K562 (cell line): Measurements from ENCODE around the gene LRRC9. TPM values are rescaled to one million over a fixed set of nuclear protein-coding genes. Genes with fewer than 3 reads are reported as not detected.

Source experiments
- ATAC-seq: fragments of 200-7000 bp; cut with Tn5 transposase; 3 replicates; pipeline ENCODE4 v1.9.1; 2020; ENCODE audit warnings: moderate library complexity
- Bru-seq: library from RNA; stranded (reverse); fragments of 400-500 nt; gene quantifications from one replicate; lab custom pipeline; 2021; lab: Mats Ljungman, UMichigan
- BruChase-seq, 2 experiments: library from RNA; stranded (reverse); fragments of 400-500 nt; gene quantifications; one replicate each; lab custom pipeline; 2021; lab: Mats Ljungman, UMichigan
- BruUV-seq: library from RNA; stranded (reverse); fragments of 400-500 nt; replicated peaks from 2 replicates; lab custom pipeline; 2021; lab: Mats Ljungman, UMichigan
- CTCF ChIA-PET: fragments of 300-600 bp; formaldehyde crosslinking; extraction: SDS; loops from one replicate; lab custom pipeline; 2021; ENCODE audit warnings: low intra/inter-chr PET ratio; lab: Yijun Ruan, JAX
- POLR2A ChIA-PET: fragments of 300-600, 350-650 bp; sonication (Branson Sonifier 250); formaldehyde crosslinking; extraction: SDS; loops from one replicate; lab custom pipeline; 2021; ENCODE audit warnings: antibody characterized with exemption, inconsistent platforms; lab: Yijun Ruan, JAX
- DNase-seq, 4 experiments: peaks; one replicate each; pipeline versions ENCODE4 v3.0.0 to v3.0.0-alpha.2; 2011 to 2018; ENCODE audit warnings: low spot score in 3 of 4, mixed read lengths in 3 of 4; ENCODE audit errors: extremely low read depth in 1 of 4
- FAIRE-seq: peaks from 2 replicates; lab custom pipeline; 2011; peaks lifted over from hg19 to GRCh38; lab: Jason Lieb, UNC
- H2AFZ ChIP-seq: 2 replicates; pipeline ENCODE4 v1.6.0; 2011; ENCODE audit warnings: low read depth, low read length, control low read depth, inconsistent platforms
- H3K27ac ChIP-seq: fragments of 200-600 bp; 3 replicates; pipeline ENCODE4 v1.8.0; 2011; ENCODE audit warnings: low read depth, mild to moderate bottlenecking, control low read depth, inconsistent platforms, low read length, moderate library complexity, mixed read lengths; ENCODE audit errors: extremely low read depth
- H3K27me3 ChIP-seq, 2 experiments: fragments of 300-600 bp in 1 of 2; 2 replicates in 1 of 2; 3 replicates in 1 of 2; pipeline versions ENCODE4 v1.6.0 to v1.8.0; 2011; ENCODE audit warnings: inconsistent platforms in 2 of 2, low read length in 2 of 2, mild to moderate bottlenecking in 1 of 2, mixed read lengths in 1 of 2, moderate library complexity in 1 of 2; ENCODE audit not compliant: control insufficient read depth in 2 of 2, insufficient read depth in 2 of 2
- H3K36me3 ChIP-seq: fragments of 300-600 bp; 3 replicates; pipeline ENCODE4 v1.8.0; 2011; ENCODE audit warnings: mild to moderate bottlenecking, low read length, inconsistent platforms; ENCODE audit not compliant: control insufficient read depth, insufficient read depth
- H3K4me1 ChIP-seq, 2 experiments: fragments of 200-600 bp in 1 of 2; replicated peaks in 1 of 2; 2 replicates in 1 of 2; 3 replicates in 1 of 2; pipeline versions ENCODE4 v1.5.1 to v1.8.0; 2011; ENCODE audit warnings: inconsistent platforms in 2 of 2, low read length in 2 of 2, mild to moderate bottlenecking in 1 of 2, mixed read lengths in 1 of 2, moderate library complexity in 1 of 2; ENCODE audit not compliant: control insufficient read depth in 2 of 2, insufficient read depth in 2 of 2
- H3K4me2 ChIP-seq: 2 replicates; pipeline ENCODE4 v1.6.1; 2011; ENCODE audit warnings: low read length, control low read depth, inconsistent platforms, mixed read lengths; ENCODE audit not compliant: insufficient read depth
- H3K4me3 ChIP-seq: fragments of 200-600 bp; sonication (generic), shearing (Covaris generic); 2 replicates; pipeline ENCODE4 v1.5.1; 2016; ENCODE audit warnings: control low read depth, inconsistent platforms
- H3K79me2 ChIP-seq: fragments of 200-600 bp; 3 replicates; pipeline ENCODE4 v1.8.0; 2011; ENCODE audit warnings: low read length, inconsistent platforms; ENCODE audit not compliant: control insufficient read depth, insufficient read depth
- H3K9ac ChIP-seq, 2 experiments: 2 replicates each; pipeline versions ENCODE4 v1.6.0 to v1.6.1; 2011; ENCODE audit warnings: low read depth in 2 of 2, low read length in 2 of 2, control low read depth in 1 of 2, inconsistent platforms in 1 of 2, mild to moderate bottlenecking in 1 of 2, mixed read lengths in 1 of 2; ENCODE audit not compliant: insufficient read depth in 1 of 2
- H3K9me1 ChIP-seq: one replicate; pipeline ENCODE4 v1.6.0; 2011; ENCODE audit warnings: inconsistent platforms, mild to moderate bottlenecking, low read length, moderate library complexity; ENCODE audit not compliant: control insufficient read depth, insufficient read depth
- H3K9me3 ChIP-seq: replicated peaks from 2 replicates; pipeline ENCODE4 v1.5.1; 2011; ENCODE audit warnings: low read depth, low read length, inconsistent platforms; ENCODE audit not compliant: control insufficient read depth, insufficient read depth
- H4K20me1 ChIP-seq: replicated peaks from 2 replicates; pipeline ENCODE4 v1.6.1; 2011; ENCODE audit warnings: low read length, inconsistent platforms, mixed read lengths; ENCODE audit not compliant: control insufficient read depth, insufficient read depth
- RFX1 ChIP-seq: fragments of 450-650 bp; IDR thresholded peaks from 2 replicates; pipeline ENCODE4 v1.6.1; 2016; ENCODE audit warnings: mild to moderate bottlenecking, moderate library complexity
- ZNF217 ChIP-seq: sonication (generic); formaldehyde crosslinking; IDR thresholded peaks from 2 replicates; pipeline ENCODE4 v1.8.0; 2022; ENCODE audit warnings: mild to moderate bottlenecking, missing genetic modification reagents
- WGBS: fragments of 100-300 bp; shearing (Covaris generic); methylation state at CpG from one replicate; pipeline ENCODE4 v1.1.6; 2016; ENCODE audit warnings: low coverage, mixed read lengths; ENCODE audit not compliant: insufficient coverage; ENCODE audit errors: missing lambda C conversion rate; 5-methylcytosine and 5-hydroxymethylcytosine counted together
- in situ Hi-C: fragments of 300-500 bp; cut with MboI; formaldehyde crosslinking; loops from 4 replicates; pipeline ENCODE4 v1.15.0; 2018; ENCODE audit warnings: inconsistent platforms, mixed read lengths
- intact Hi-C: fragments of 100-400 bp; cut with micrococcal nuclease; formaldehyde crosslinking; loops from 2 replicates; pipeline ENCODE4 v1.14.2; 2022
- long read RNA-seq, 3 experiments: library from polyadenylated mRNA in 2 of 3; library from RNA in 1 of 3; unstranded in 2 of 3; stranded (forward) in 1 of 3; transcript quantifications; one replicate each; pipeline ENCODE4 v2.0.0, GENCODE V29; 2019 to 2022
- polyA minus RNA-seq, 3 experiments: library from RNA; depleted of rRNA, polyadenylated mRNA; stranded (reverse); fragments of >200 nt; gene quantifications; 2 replicates each; pipeline ENCODE4 v1.2.3, GENCODE V29; 2011
- polyA plus RNA-seq, 8 experiments: library from polyadenylated mRNA; depleted of rRNA in 4 of 8; stranded (reverse) in 5 of 8; unstranded in 3 of 8; fragments of >200 nt; fragmentation: Nextera tagmentation in 2 of 8; fragmentation: Illumina TruSeq in 1 of 8; extraction: Ambion mirVana in 2 of 8; extraction: Trizol in 1 of 8; gene quantifications; 2 replicates each; pipeline versions ENCODE4 v1.2.1 to v1.2.3, GENCODE V29; 2011 to 2014; ENCODE audit warnings: inconsistent platforms in 1 of 8, missing spikeins in 1 of 8
- total RNA-seq, 7 experiments: library from RNA; depleted of rRNA in 6 of 7; stranded (reverse); fragments of >200 nt in 6 of 7; fragmentation: Illumina TruSeq in 2 of 7; extraction: Trizol in 2 of 7; gene quantifications; 2 replicates each; pipeline versions ENCODE4 v1.2.1 to v1.2.3, GENCODE V29; 2011 to 2021; ENCODE audit warnings: low replicate concordance in 1 of 7

LRRC9 gene
- not detected in 2 replicates for total RNA-seq (2011; cell fraction: chromatin; rRNA removed; ENCODE audit: low replicate concordance)
- not detected in 2 replicates for total RNA-seq (2011; cell fraction: nucleolus; rRNA removed)
- not detected in 2 replicates for total RNA-seq (2011; cell fraction: nucleoplasm; rRNA removed)
- not detected in 2 replicates for total RNA-seq (2014; rRNA removed)
- total RNA-seq (2014; rRNA removed; fragmentation: Illumina TruSeq; extraction: Trizol): not detected in 2 replicates
- total RNA-seq (2015; rRNA removed; fragmentation: Illumina TruSeq; extraction: Trizol): not detected in 2 replicates
- not detected in 2 replicates for total RNA-seq (2021)
- polyA plus RNA-seq (2011; rRNA removed): not detected in 2 replicates
- polyA plus RNA-seq (2011; cell fraction: cytosol; rRNA removed): not detected in 2 replicates
- polyA plus RNA-seq (2011; cell fraction: nucleus; rRNA removed): not detected in 2 replicates
- polyA plus RNA-seq (2012): 0.07 TPM in 1 of 2 replicates, not detected in the other
- not detected in 2 replicates for polyA plus RNA-seq (2014; fragmentation: Illumina TruSeq; extraction: Trizol)
- not detected for polyA plus RNA-seq (2014; fragmentation: Nextera tagmentation; extraction: Ambion mirVana)
- polyA plus RNA-seq (2014; rRNA removed): not detected in 2 replicates
- not detected in 2 replicates for polyA minus RNA-seq (2011; rRNA and poly(A)+ RNA removed)
- polyA minus RNA-seq (2011; cell fraction: cytosol; rRNA and poly(A)+ RNA removed): not detected in 2 replicates
- polyA minus RNA-seq (2011; cell fraction: nucleus; rRNA and poly(A)+ RNA removed): not detected in 2 replicates
- Bru-seq, nascent RNA: percentile 4 among the genes with signal in this experiment
- percentile 7 among the genes with signal in this experiment for BruChase-seq, experiment 1, labeled RNA remaining after a 2-hour chase
- percentile 1 among the genes with signal in this experiment for BruChase-seq, experiment 2, labeled RNA remaining after a 6-hour chase
- long read RNA-seq, experiment 1: 0 reads
- long read RNA-seq, experiment 2: 0 reads
- long read RNA-seq, experiment 3: 0 reads

GRCh38 chr14:59919570-59920377 lies at the start of gene LRRC9:
TSS of gene LRRC9 (plus strand) at chr14:59920144.
- Histone ChIP-seq H3K79me2 (no peaks in the 10 kb centered on the region), H3K9me3 (no peaks in the 10 kb centered on the region), H3K27ac (no peak within 1 kb of the TSS), H3K9me1 (no peaks in the 10 kb centered on the region), H4K20me1 (no peaks in the 10 kb centered on the region), H3K27me3 (peaks cover 0 to 4% of the 10 kb centered on the region in 2 experiments; a peak in 3 of 5 replicates), H3K4me2 (peak within 1 kb of the TSS; percentile 32), H3K4me1 (peaks cover 0 to 6% of the 10 kb centered on the region in 2 experiments; a peak in 3 of 5 replicates), H3K4me3 (peak within 1 kb of the TSS; percentile 18), H2AFZ (0 out of 2 replicates have a peak within 1 kb of the TSS, but pooled peaks have one; percentile 40), H3K9ac (no peak within 1 kb of the TSS; a peak in 1 of 4 replicates), H3K36me3 (no peaks in the 10 kb centered on the region)
- BruUV-seq: no TSS peak
- TF ChIP-seq RFX1 (peak; percentile 56), ZNF217 (CRISPR knock-in tag) (no peak)
- intact Hi-C loops (loop anchor here (5.0 kb wide), 1 partner anchor 287 kb away; no protein-coding TSS in a partner anchor), in situ Hi-C loops (no loop called here)
- peak in 3 of 4 experiments; percentile 8 to 17 (median 17) for DNase-seq
- WGBS: 4% methylated on average over 38 of the region's 57 CpGs
- CTCF ChIA-PET: no interaction called here
- no peak for FAIRE-seq
- ATAC-seq: peak; percentile 47; the same call in 2 of the 3 replicates
- POLR2A ChIA-PET: interaction anchor here (0.6 kb wide), 1 partner anchor 232 kb away, joined by 3 read pairs; no protein-coding TSS in a partner anchor
